Non-pigmented ciliary epithelial cell (primary cell): Measurements from ENCODE around the gene LRRC2.

Experiments used
- DNase-seq: peaks from one replicate; pipeline ENCODE4 v3.0.0-alpha.2; 2010; ENCODE audit warnings: low read depth

LRRC2 gene

GRCh38 chr3:46477756-46478155 is 88.3 kb downstream of the LRRC2 start:
- DNase-seq = no peak

GRCh38 chr3:46477145-46477544 is 89.0 kb downstream of the LRRC2 start:
- no peak for DNase-seq

GRCh38 chr3:46472736-46473135 is 93.4 kb downstream of the LRRC2 start:
- no peak for DNase-seq

GRCh38 chr3:46471371-46471914 is 94.7 kb downstream of the LRRC2 start:
- DNase-seq = no peak

GRCh38 chr3:46470831-46471230 is 95.3 kb downstream of the LRRC2 start:
- no peak for DNase-seq

GRCh38 chr3:46469680-46470357 is 96.3 kb downstream of the LRRC2 start:
- DNase-seq = no peak

- DNase-seq = no peak
Observed at GRCh38 chr3:46468753-46469600, 97.1 kb downstream of the LRRC2 start.

GRCh38 chr3:46467562-46467961 is 98.5 kb downstream of the LRRC2 start:
- no peak for DNase-seq

- no peak for DNase-seq
Observed at GRCh38 chr3:46466871-46467403, 99.2 kb downstream of the LRRC2 start.

GRCh38 chr3:46466273-46466672 is 99.8 kb downstream of the LRRC2 start:
- no peak for DNase-seq
